ENCODE data around the gene TMEM245. TPM values are rescaled to one million over a fixed set of nuclear protein-coding genes. Genes with fewer than 3 reads are reported as not detected.
"Not testable (repeated sequence)": the region's sequence is repeated elsewhere in the genome, so short reads cannot be mapped to it uniquely, and the experiment has no call there.

Gene TMEM245
- total RNA-seq, 1 experiment from 2014 or later, result 59.8 TPM

DNA sequence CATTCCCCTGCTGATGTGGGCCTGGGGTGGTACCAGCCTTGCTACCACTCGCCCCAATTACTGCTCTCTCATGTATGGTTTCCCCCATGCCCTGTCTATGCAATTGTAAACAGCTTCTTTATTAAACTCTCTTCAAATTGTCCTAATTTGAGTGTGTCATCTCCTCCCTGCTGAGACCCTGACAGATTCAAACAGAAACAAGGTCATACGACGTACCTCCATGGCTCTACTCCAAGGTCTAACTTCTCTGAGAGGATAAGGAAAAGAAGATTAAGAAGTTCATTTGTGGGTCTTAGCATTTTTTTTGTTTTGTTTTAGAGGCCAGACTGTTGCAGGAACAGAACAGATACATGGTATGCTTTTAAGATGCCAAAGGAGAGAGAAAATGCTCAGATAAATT, 147.6 kb downstream of the TMEM245 start:
- Histone ChIP-seq H3K9me3 (ENCODE audit: low read depth, low read length, poor library complexity, severe bottlenecking) (no peaks in the 10 kb centered on the region), H3K4me3 (ENCODE audit: low read depth, low read length, poor library complexity, severe bottlenecking) (no peak overlapping the region), H3K27me3 (replicated peaks; ENCODE audit: insufficient read depth, low read depth, low read length, poor library complexity) (no peaks in the 10 kb centered on the region), H3K27ac (ENCODE audit: low read depth, low read length, poor library complexity, severe bottlenecking) (peak overlapping the region; percentile 22), H3K4me1 (ENCODE audit: insufficient read depth, low read length, poor library complexity, severe bottlenecking) (peaks cover 14% of the 10 kb centered on the region), H3K36me3 (ENCODE audit: insufficient read depth, low read length, poor library complexity, severe bottlenecking) (peaks cover 14% of the 10 kb centered on the region)
- peak; percentile 15 for DNase-seq (ENCODE audit: low spot score)
- intact Hi-C loops (cut with micrococcal nuclease; ENCODE audit: unreplicated experiment), result no loop called here
- no TSS peak for BruUV-seq (replicated peaks)
- ChIA-PET CTCF (no interaction called here), POLR2A (ENCODE audit: low non-redundant PET) (no interaction called here)
- no peak for TF ChIP-seq EZH2 (IDR thresholded peaks at IDR 0.05; ENCODE audit: borderline replicate concordance, low read depth, low read length, poor library complexity, severe bottlenecking)
- TF ChIP-seq CTCF (conservative IDR thresholded peaks at IDR 0.05; ENCODE audit: low read depth, low read length), result no peak

DNA sequence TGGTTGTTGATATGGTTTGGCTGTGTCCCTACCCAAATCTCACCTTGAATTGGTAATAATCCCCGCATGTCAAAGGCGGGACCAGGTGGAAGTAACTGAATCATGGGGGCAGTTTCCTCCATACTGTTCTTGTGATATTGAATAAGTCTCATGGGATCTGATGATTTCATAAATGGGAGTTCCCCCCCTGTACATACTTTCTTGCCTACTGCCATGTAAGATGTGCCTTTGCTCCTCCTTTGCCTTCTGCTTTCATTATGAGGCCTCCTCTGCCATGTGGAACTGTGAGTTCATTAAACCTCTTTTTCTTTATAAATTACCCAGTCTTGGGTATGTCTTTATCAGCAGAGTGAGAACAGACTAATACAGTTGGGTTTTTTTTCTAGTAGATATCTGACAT, 148.4 kb downstream of the TMEM245 start:
- H3K27ac ChIP-seq (ENCODE audit: low read depth, low read length, poor library complexity, severe bottlenecking); POLR2A ChIA-PET (ENCODE audit: low non-redundant PET); H3K27me3 ChIP-seq (replicated peaks; ENCODE audit: insufficient read depth, low read depth, low read length, poor library complexity); intact Hi-C loops (cut with micrococcal nuclease; ENCODE audit: unreplicated experiment); H3K4me3 ChIP-seq (ENCODE audit: low read depth, low read length, poor library complexity, severe bottlenecking); H3K9me3 ChIP-seq (ENCODE audit: low read depth, low read length, poor library complexity, severe bottlenecking); BruUV-seq (replicated peaks); DNase-seq (ENCODE audit: low spot score): not testable (repeated sequence)
- CTCF ChIA-PET, result interaction anchor here (0.6 kb wide), 1 partner anchor 20 kb away, joined by 3 read pairs; no protein-coding TSS in a partner anchor
- peaks cover 20% of the 10 kb centered on the region for H3K36me3 ChIP-seq (ENCODE audit: insufficient read depth, low read length, poor library complexity, severe bottlenecking)
- peaks cover 14% of the 10 kb centered on the region for H3K4me1 ChIP-seq (ENCODE audit: insufficient read depth, low read length, poor library complexity, severe bottlenecking)

DNA sequence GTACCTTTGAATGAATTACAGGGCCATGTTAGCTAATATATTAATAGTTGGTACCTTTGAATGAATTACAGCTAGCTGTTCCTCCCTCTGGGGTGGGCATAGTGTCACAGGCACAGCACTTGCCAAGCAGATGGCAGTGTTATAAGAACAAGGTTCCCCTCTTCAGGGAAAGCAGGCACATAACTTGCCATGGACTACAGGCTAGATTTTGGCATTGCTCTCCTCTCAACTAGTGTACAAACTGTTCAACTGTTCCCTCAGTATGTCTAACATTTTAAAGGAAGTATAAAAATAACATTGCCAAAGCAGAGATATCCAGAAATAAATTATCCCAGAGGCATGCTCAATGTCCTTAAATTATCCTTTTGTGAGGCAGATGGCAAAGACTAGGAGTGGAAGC, 151.8 kb downstream of the TMEM245 start:
- Histone ChIP-seq H3K9me3 (ENCODE audit: low read depth, low read length, poor library complexity, severe bottlenecking) (no peaks in the 10 kb centered on the region), H3K27me3 (replicated peaks; ENCODE audit: insufficient read depth, low read depth, low read length, poor library complexity) (no peaks in the 10 kb centered on the region), H3K27ac (ENCODE audit: low read depth, low read length, poor library complexity, severe bottlenecking) (no peak overlapping the region), H3K4me3 (ENCODE audit: low read depth, low read length, poor library complexity, severe bottlenecking) (no peak overlapping the region), H3K36me3 (ENCODE audit: insufficient read depth, low read length, poor library complexity, severe bottlenecking) (peaks cover 24% of the 10 kb centered on the region), H3K4me1 (ENCODE audit: insufficient read depth, low read length, poor library complexity, severe bottlenecking) (peaks cover 5% of the 10 kb centered on the region)
- no TSS peak for BruUV-seq (replicated peaks)
- intact Hi-C loops (cut with micrococcal nuclease; ENCODE audit: unreplicated experiment), result no loop called here
- ChIA-PET CTCF (no interaction called here), POLR2A (ENCODE audit: low non-redundant PET) (no interaction called here)
- DNase-seq (ENCODE audit: low spot score), result no peak
- TF ChIP-seq EZH2 (IDR thresholded peaks at IDR 0.05; ENCODE audit: borderline replicate concordance, low read depth, low read length, poor library complexity, severe bottlenecking) (no peak), CTCF (conservative IDR thresholded peaks at IDR 0.05; ENCODE audit: low read depth, low read length) (no peak)

Small RNA genes lying within 50 kb of the gene (microRNA-seq; reads per million reads assigned to microRNA genes)
- gene MIR32, result 1,484 reads per million, percentile 85 among the genes with 10 or more reads in this experiment

Other genes starting within 250 kb of the TMEM245 start
- 34.1 and 38.7 TPM in 2 replicates for gene ELP1, start 185.8 kb downstream of the TMEM245 start, total RNA-seq (2021)
- gene ABITRAM, start 185.5 kb downstream of the TMEM245 start, total RNA-seq (2021), result 20.2 and 20.7 TPM in 2 replicates
- 72.0 and 72.5 TPM in 2 replicates for gene CTNNAL1, start 106.4 kb downstream of the TMEM245 start, total RNA-seq (2021)
- gene FRRS1L, start 47.3 kb upstream of the TMEM245 start, total RNA-seq (2021), result 0.04 and 0.41 TPM in 2 replicates
- 0.07 TPM in 1 of 2 replicates, not detected in the other for gene EPB41L4B, start 201.1 kb upstream of the TMEM245 start, total RNA-seq (2021)